Measurements from ENCODE around the gene NAPB. TPM values are rescaled to one million over a fixed set of nuclear protein-coding genes. Genes with fewer than 3 reads are reported as not detected.

The NAPB gene
- polyA plus RNA-seq, 1 donor from 2014 or later: 133 TPM

GRCh38 chr20:23366384-23366783 is 54.9 kb downstream of the NAPB start:
- TF ChIP-seq RAD21 (conservative IDR thresholded peaks at IDR 0.05) (no peak), EZH2 (IDR thresholded peaks at IDR 0.05; ENCODE audit: borderline replicate concordance, insufficient read depth, low read length, poor library complexity, severe bottlenecking) (no peak)
- Histone ChIP-seq H3F3A (ENCODE audit: insufficient read depth, low read length, poor library complexity, severe bottlenecking) (no peaks in the 10 kb centered on the region), H4K20me1 (ENCODE audit: insufficient read depth) (no peaks in the 10 kb centered on the region), H2AFZ (ENCODE audit: low read depth, low read length) (no peak overlapping the region), H3K9me3 (ENCODE audit: low read length) (no peaks in the 10 kb centered on the region), H3K9me2 (ENCODE audit: insufficient read depth, low read length) (no peaks in the 10 kb centered on the region), H3K9ac (ENCODE audit: low read length) (no peak overlapping the region), H3K27ac (ENCODE audit: low read length) (no peak overlapping the region), H3K4me3 (ENCODE audit: low read length) (peak overlapping the region; percentile 48), H3K36me3 (ENCODE audit: insufficient read depth, low read length) (peaks cover 25% of the 10 kb centered on the region), H3K79me2 (replicated peaks; ENCODE audit: insufficient read depth, low read length) (peaks cover 53% of the 10 kb centered on the region), H3K4me2 (ENCODE audit: low read length) (peak overlapping the region; percentile 34), H3K27me3 (ENCODE audit: insufficient read depth, low read depth, low read length) (no peaks in the 10 kb centered on the region)

DNA sequence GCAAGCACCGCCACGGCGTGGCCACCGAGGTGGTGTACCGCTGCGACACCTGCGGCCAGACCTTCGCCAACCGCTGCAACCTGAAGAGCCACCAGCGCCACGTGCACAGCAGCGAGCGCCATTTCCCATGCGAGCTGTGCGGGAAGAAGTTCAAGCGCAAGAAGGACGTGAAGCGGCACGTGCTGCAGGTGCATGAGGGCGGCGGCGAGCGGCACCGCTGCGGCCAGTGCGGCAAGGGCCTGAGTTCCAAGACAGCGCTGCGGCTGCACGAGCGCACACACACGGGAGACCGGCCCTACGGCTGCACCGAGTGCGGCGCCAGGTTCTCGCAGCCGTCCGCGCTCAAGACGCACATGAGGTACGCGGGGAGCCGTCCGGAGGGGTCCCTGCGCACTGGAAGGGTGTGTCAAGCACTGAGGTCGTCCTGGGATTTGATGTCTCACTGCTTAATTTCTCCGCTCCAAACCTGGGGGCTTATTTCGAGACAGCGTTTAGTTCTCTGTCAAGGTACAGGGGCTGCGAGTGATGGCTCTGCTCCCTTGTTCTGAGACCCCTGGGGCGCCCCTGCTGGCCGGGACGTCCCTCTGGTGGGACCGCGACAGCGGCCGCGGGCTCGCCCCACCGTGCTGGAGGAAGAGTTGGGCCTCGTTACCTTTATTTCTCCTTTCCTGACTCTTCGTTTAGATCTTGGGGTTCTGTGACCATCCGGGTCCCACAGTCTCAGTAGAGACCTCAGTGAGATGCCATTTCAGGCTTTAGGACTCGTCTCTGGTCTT is 55.7 kb downstream of the NAPB start:
- no peak overlapping the region for H3K9ac ChIP-seq (ENCODE audit: low read length)
- peaks cover 53% of the 10 kb centered on the region for H3K79me2 ChIP-seq (replicated peaks; ENCODE audit: insufficient read depth, low read length)
- H3K9me2 ChIP-seq (ENCODE audit: insufficient read depth, low read length): no peaks in the 10 kb centered on the region
- no peak overlapping the region for H3K4me2 ChIP-seq (ENCODE audit: low read length)
- TF ChIP-seq MXI1 (conservative IDR thresholded peaks at IDR 0.05; ENCODE audit: poor library complexity, severe bottlenecking) (no peak), SMC3 (conservative IDR thresholded peaks at IDR 0.05; ENCODE audit: poor library complexity) (no peak), POLR2AphosphoS5 (IDR thresholded peaks at IDR 0.05) (no peak), RAD21 (conservative IDR thresholded peaks at IDR 0.05) (no peak), EP300 (conservative IDR thresholded peaks at IDR 0.05; ENCODE audit: poor library complexity, severe bottlenecking) (no peak), EZH2 (IDR thresholded peaks at IDR 0.05; ENCODE audit: borderline replicate concordance, insufficient read depth, low read length, poor library complexity, severe bottlenecking) (no peak), TAF1 (IDR thresholded peaks at IDR 0.05; ENCODE audit: low read depth) (no peak)
- TF ChIP-seq, protein P1, sequence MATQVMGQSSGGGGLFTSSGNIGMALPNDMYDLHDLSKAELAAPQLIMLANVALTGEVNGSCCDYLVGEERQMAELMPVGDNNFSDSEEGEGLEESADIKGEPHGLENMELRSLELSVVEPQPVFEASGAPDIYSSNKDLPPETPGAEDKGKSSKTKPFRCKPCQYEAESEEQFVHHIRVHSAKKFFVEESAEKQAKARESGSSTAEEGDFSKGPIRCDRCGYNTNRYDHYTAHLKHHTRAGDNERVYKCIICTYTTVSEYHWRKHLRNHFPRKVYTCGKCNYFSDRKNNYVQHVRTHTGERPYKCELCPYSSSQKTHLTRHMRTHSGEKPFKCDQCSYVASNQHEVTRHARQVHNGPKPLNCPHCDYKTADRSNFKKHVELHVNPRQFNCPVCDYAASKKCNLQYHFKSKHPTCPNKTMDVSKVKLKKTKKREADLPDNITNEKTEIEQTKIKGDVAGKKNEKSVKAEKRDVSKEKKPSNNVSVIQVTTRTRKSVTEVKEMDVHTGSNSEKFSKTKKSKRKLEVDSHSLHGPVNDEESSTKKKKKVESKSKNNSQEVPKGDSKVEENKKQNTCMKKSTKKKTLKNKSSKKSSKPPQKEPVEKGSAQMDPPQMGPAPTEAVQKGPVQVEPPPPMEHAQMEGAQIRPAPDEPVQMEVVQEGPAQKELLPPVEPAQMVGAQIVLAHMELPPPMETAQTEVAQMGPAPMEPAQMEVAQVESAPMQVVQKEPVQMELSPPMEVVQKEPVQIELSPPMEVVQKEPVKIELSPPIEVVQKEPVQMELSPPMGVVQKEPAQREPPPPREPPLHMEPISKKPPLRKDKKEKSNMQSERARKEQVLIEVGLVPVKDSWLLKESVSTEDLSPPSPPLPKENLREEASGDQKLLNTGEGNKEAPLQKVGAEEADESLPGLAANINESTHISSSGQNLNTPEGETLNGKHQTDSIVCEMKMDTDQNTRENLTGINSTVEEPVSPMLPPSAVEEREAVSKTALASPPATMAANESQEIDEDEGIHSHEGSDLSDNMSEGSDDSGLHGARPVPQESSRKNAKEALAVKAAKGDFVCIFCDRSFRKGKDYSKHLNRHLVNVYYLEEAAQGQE (IDR thresholded peaks at IDR 0.05; ENCODE audit: borderline replicate concordance): no peak
- TF ChIP-seq, protein P2, sequence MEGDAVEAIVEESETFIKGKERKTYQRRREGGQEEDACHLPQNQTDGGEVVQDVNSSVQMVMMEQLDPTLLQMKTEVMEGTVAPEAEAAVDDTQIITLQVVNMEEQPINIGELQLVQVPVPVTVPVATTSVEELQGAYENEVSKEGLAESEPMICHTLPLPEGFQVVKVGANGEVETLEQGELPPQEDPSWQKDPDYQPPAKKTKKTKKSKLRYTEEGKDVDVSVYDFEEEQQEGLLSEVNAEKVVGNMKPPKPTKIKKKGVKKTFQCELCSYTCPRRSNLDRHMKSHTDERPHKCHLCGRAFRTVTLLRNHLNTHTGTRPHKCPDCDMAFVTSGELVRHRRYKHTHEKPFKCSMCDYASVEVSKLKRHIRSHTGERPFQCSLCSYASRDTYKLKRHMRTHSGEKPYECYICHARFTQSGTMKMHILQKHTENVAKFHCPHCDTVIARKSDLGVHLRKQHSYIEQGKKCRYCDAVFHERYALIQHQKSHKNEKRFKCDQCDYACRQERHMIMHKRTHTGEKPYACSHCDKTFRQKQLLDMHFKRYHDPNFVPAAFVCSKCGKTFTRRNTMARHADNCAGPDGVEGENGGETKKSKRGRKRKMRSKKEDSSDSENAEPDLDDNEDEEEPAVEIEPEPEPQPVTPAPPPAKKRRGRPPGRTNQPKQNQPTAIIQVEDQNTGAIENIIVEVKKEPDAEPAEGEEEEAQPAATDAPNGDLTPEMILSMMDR (IDR thresholded peaks at IDR 0.05; ENCODE audit: poor library complexity, severe bottlenecking): no peak
- peaks cover 4% of the 10 kb centered on the region for H3F3A ChIP-seq (ENCODE audit: insufficient read depth, low read length, poor library complexity, severe bottlenecking)
- no peak overlapping the region for H3K27ac ChIP-seq (ENCODE audit: low read length)
- H3K4me3 ChIP-seq (ENCODE audit: low read length): peak overlapping the region; percentile 48
- H2AFZ ChIP-seq (ENCODE audit: low read depth, low read length): no peak overlapping the region
- no peaks in the 10 kb centered on the region for H3K27me3 ChIP-seq (ENCODE audit: insufficient read depth, low read depth, low read length)
- no peaks in the 10 kb centered on the region for H4K20me1 ChIP-seq (ENCODE audit: insufficient read depth)
- H3K9me3 ChIP-seq (ENCODE audit: low read length): no peaks in the 10 kb centered on the region
- peaks cover 17% of the 10 kb centered on the region for H3K36me3 ChIP-seq (ENCODE audit: insufficient read depth, low read length)

Data from neural cell (in vitro differentiated cells).